Spleen (tissue), 11 donors: ENCODE results near the gene EMC6. TPM values are rescaled to one million over a fixed set of nuclear protein-coding genes. Genes with fewer than 3 reads are reported as not detected.

ENCODE experiments used
- DNase-seq: peaks from one replicate; pipeline ENCODE4 v3.0.0-alpha.2; 2020
- H3K27ac ChIP-seq, 8 donors: fragments of 200-600 bp; sonication (generic) in 7 of 8; 1 replicate in 4 of 8; 2 replicates in 4 of 8; pipeline versions ENCODE4 v1.5.0 to v1.8.0; 2016 to 2021; ENCODE audit warnings: inconsistent platforms in 4 of 8, mild to moderate bottlenecking in 4 of 8, moderate library complexity in 1 of 8
- H3K27me3 ChIP-seq, 7 donors: fragments of 200-600 bp; sonication (generic) in 6 of 7; replicated peaks in 1 of 7; 1 replicate in 4 of 7; 2 replicates in 3 of 7; pipeline versions ENCODE4 v1.5.0 to v1.8.0; 2016 to 2021; ENCODE audit warnings: inconsistent platforms in 3 of 7, mild to moderate bottlenecking in 1 of 7
- H3K36me3 ChIP-seq, 6 donors: fragments of 200-600 bp; sonication (generic) in 5 of 6; 1 replicate in 4 of 6; 2 replicates in 2 of 6; pipeline versions ENCODE4 v1.5.0 to v1.8.0; 2016 to 2021; ENCODE audit warnings: inconsistent platforms in 2 of 6
- H3K4me1 ChIP-seq, 6 donors: fragments of 200-600 bp; sonication (generic) in 5 of 6; 1 replicate in 3 of 6; 2 replicates in 3 of 6; pipeline versions ENCODE4 v1.5.0 to v1.8.0; 2016 to 2021; ENCODE audit warnings: inconsistent platforms in 3 of 6
- H3K4me3 ChIP-seq, 8 donors: fragments of 200-600 bp; sonication (generic) in 7 of 8; 1 replicate in 4 of 8; 2 replicates in 4 of 8; pipeline versions ENCODE4 v1.5.0 to v1.8.0; 2016 to 2021; ENCODE audit warnings: inconsistent platforms in 4 of 8, mild to moderate bottlenecking in 4 of 8, moderate library complexity in 2 of 8
- H3K9me3 ChIP-seq, 8 donors: fragments of 200-600 bp; sonication (generic) in 7 of 8; 1 replicate in 4 of 8; 2 replicates in 4 of 8; pipeline versions ENCODE4 v1.5.0 to v1.8.0; 2016 to 2021; ENCODE audit warnings: inconsistent platforms in 4 of 8
- POLR2A ChIP-seq, 3 donors: fragments of 450-650 bp; IDR thresholded peaks; one replicate each; pipeline ENCODE4 v1.5.1; 2017; ENCODE audit warnings: antibody characterized with exemption in 3 of 3, mild to moderate bottlenecking in 1 of 3
- POLR2AphosphoS5 ChIP-seq, 3 donors: sonication (generic); formaldehyde crosslinking; IDR thresholded peaks; one replicate each; pipeline ENCODE4 v1.5.1; 2017; ENCODE audit warnings: antibody characterized with exemption in 3 of 3
- WGBS, 5 donors: extraction: QIAGEN DNeasy Blood & Tissue Kit in 3 of 5; methylation state at CpG; one replicate each; pipeline versions ENCODE4 v1.1.5 to v1.1.7; 2013 to 2018; 5-methylcytosine and 5-hydroxymethylcytosine counted together
- intact Hi-C: fragments of 100-400 bp; cut with DNase I; formaldehyde crosslinking; loops from one replicate; pipeline ENCODE4 v1.15.0; 2023; ENCODE audit warnings: low total_unique reads
- polyA plus RNA-seq, 3 donors: library from polyadenylated mRNA; stranded (reverse); fragments of 200-250 nt; gene quantifications; one replicate each; pipeline ENCODE4 v1.2.1, GENCODE V29; 2013
- total RNA-seq, 7 donors: library from RNA; depleted of rRNA in 3 of 7; stranded (reverse); fragments of >200 nt in 3 of 7; fragmentation: NEBNext Ultra II Directional in 4 of 7; extraction: Animal tissue kit (Norgen Biotek cat#: 25700) in 4 of 7; gene quantifications; one replicate each; pipeline versions ENCODE4 v1.1.0 to v1.2.1, GENCODE V29; 2016 to 2021
- TF ChIP-seq, protein P1 (sequence below), 11 experiments: fragments of 200-600 bp in 7 of 11; fragments of 450-650 bp in 4 of 11; sonication (generic) in 4 of 11; IDR thresholded peaks in 8 of 11; conservative IDR thresholded peaks in 3 of 11; 1 replicate in 7 of 11; 2 replicates in 4 of 11; pipeline versions ENCODE4 v1.4.0 to v1.8.0; 2016 to 2021; ENCODE audit warnings: antibody characterized with exemption in 11 of 11, inconsistent platforms in 4 of 11, mild to moderate bottlenecking in 1 of 11
- donor health status: healthy with polysubstance abuse.
- donor health status: DM: no; HTN: no; CAD: no; lungs with moderate emphysema.
- donor health status: DM: no; HTN: no; CAD: no.
- donor health status: Bipolar disorder and iron deficiency.
- donor health status: healthy.
- donor health status: DM: no; HTN: no; CAD: no.
- donor health status: DM: yes; HTN: yes; CAD: no.

Gene EMC6
- total and polyA plus RNA-seq, 10 donors, result 6.0 to 85.3 (median 22.8) TPM

DNA sequence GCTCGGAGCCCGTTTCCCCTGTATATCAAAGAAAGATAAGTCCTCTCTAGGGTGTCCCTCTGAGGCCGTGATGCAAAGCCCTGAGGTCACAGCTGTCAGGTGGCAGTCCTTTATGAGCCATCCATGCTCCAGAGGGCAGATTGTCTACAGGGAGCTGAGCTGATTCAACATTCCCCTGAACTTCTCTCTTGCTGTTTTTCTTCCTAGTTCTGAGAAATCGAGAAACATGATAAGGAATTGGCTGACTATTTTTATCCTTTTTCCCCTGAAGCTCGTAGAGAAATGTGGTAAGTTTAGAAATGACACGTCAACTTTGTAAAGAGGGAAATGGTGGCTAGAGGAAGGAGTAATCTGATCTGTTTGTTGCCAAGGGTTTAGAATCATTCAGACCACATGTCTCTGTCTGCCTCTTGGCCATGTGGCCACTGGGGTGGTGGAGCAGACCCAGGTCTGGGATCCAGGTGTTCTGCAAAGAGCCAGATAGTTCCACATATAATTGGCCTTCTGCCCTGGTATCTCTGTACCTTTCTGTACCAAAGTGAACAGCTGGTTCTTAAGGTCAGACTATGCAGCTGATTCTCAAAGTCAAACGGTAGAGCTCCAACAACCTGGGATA lies 28.5 kb upstream of the EMC6 start:
- Histone ChIP-seq H3K27ac (peak overlapping the region in 3 of 8 donors; percentile 8 to 46 (median 17)), H3K27me3 (no peaks in the 10 kb centered on the region), H3K4me3 (no peak overlapping the region), H3K36me3 (peaks cover 0 to 52% (median 7%) of the 10 kb centered on the region in 6 donors), H3K9me3 (no peaks in the 10 kb centered on the region), H3K4me1 (peaks cover 3 to 46% (median 24%) of the 10 kb centered on the region in 6 donors)
- 24 to 45% (median 36%) methylated on average over 7 of the region's 7 CpGs for WGBS, 5 donors
- TF ChIP-seq, protein P1, sequence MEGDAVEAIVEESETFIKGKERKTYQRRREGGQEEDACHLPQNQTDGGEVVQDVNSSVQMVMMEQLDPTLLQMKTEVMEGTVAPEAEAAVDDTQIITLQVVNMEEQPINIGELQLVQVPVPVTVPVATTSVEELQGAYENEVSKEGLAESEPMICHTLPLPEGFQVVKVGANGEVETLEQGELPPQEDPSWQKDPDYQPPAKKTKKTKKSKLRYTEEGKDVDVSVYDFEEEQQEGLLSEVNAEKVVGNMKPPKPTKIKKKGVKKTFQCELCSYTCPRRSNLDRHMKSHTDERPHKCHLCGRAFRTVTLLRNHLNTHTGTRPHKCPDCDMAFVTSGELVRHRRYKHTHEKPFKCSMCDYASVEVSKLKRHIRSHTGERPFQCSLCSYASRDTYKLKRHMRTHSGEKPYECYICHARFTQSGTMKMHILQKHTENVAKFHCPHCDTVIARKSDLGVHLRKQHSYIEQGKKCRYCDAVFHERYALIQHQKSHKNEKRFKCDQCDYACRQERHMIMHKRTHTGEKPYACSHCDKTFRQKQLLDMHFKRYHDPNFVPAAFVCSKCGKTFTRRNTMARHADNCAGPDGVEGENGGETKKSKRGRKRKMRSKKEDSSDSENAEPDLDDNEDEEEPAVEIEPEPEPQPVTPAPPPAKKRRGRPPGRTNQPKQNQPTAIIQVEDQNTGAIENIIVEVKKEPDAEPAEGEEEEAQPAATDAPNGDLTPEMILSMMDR (IDR thresholded peaks at IDR 0.05 in 8 of 11, conservative IDR thresholded peaks at IDR 0.05 in 3 of 11), result no peak
- no peak for TF ChIP-seq POLR2A (IDR thresholded peaks at IDR 0.05)
- TF ChIP-seq POLR2AphosphoS5 (IDR thresholded peaks at IDR 0.05), result no peak
- no peak for DNase-seq
- intact Hi-C loops, result no loop called here

DNA sequence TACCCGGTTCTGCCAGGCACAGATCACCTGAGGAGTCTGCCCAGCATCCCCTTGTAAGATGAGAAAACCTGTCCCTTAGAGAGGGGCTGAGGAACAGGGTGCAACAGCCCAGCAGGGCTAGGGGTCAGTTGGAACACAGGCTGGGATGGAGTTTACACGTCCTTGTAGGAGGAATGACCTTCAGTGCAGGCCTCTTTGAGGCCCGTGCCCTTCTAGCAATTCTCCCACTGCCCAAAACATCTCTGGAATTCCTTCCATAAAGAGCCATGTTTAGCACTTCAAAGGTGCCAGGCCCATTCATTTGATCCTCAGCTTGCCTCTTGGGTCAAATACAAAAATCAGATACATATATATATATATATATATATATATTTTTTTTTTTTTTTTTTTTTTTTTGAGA lies 27.6 kb upstream of the EMC6 start:
- Histone ChIP-seq H3K36me3 (peaks cover 0 to 56% (median 9%) of the 10 kb centered on the region in 6 donors), H3K4me3 (no peak overlapping the region), H3K27ac (no peak overlapping the region), H3K4me1 (peaks cover 3 to 46% (median 19%) of the 10 kb centered on the region in 6 donors), H3K9me3 (no peaks in the 10 kb centered on the region), H3K27me3 (no peaks in the 10 kb centered on the region)
- intact Hi-C loops, result no loop called here
- 68 to 87% (median 75%) methylated on average over 3 of the region's 3 CpGs for WGBS, 5 donors
- no peak for DNase-seq
- TF ChIP-seq POLR2A (IDR thresholded peaks at IDR 0.05) (no peak), POLR2AphosphoS5 (IDR thresholded peaks at IDR 0.05) (no peak)
- TF ChIP-seq, protein P1 (IDR thresholded peaks at IDR 0.05 in 8 of 11, conservative IDR thresholded peaks at IDR 0.05 in 3 of 11), result no peak

DNA sequence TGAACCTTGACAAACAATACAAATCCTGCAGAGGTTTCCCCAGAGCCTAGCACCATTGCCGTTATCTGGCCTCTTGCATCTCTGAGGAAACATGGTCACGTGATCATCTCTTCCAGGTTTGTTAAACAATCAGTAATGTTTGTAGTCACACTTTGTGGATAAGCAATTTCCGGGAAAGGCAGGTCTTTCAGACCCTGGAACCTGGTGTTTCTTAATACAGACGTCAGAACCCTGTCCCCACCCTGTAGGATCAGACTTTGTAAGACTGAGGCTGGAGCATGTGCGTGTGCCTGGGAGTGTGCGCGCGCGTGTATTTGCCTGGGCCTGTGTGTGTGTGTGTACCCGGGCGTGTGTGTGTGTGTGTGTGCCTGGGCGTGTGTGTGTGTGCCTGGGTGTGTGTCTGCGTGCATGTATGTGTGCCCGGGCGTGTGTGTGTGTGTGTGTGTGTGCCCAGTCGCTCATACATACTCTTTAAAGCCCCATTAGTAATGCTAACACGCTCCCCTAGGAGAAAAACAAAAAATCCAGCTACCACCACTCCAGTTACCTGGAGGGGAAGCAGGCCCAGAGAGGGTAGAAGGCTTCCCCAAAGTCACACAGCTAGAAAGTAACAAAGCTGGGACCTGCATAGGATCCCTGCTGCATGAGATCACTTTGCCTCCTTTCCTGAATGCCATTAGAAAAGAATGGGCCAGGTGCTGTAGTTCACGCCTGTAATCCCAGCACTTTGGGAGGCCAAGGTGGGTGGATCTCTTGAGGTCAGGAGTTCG lies 26.7 kb upstream of the EMC6 start:
- intact Hi-C loops, result no loop called here
- no peak overlapping the region for H3K27ac ChIP-seq
- peaks cover 3 to 50% (median 24%) of the 10 kb centered on the region in 6 donors for H3K4me1 ChIP-seq
- 72 to 90% (median 79%) methylated on average over 13 to 19 of the region's 19 CpGs for WGBS, 5 donors
- no peak overlapping the region for H3K4me3 ChIP-seq
- DNase-seq, result no peak
- peaks cover 0 to 61% (median 9%) of the 10 kb centered on the region in 6 donors for H3K36me3 ChIP-seq
- H3K27me3 ChIP-seq, result no peaks in the 10 kb centered on the region
- H3K9me3 ChIP-seq, result no peaks in the 10 kb centered on the region
- TF ChIP-seq, protein P1 (IDR thresholded peaks at IDR 0.05 in 8 of 11, conservative IDR thresholded peaks at IDR 0.05 in 3 of 11), result no peak
- no peak for TF ChIP-seq POLR2A (IDR thresholded peaks at IDR 0.05)
- no peak for TF ChIP-seq POLR2AphosphoS5 (IDR thresholded peaks at IDR 0.05)

DNA sequence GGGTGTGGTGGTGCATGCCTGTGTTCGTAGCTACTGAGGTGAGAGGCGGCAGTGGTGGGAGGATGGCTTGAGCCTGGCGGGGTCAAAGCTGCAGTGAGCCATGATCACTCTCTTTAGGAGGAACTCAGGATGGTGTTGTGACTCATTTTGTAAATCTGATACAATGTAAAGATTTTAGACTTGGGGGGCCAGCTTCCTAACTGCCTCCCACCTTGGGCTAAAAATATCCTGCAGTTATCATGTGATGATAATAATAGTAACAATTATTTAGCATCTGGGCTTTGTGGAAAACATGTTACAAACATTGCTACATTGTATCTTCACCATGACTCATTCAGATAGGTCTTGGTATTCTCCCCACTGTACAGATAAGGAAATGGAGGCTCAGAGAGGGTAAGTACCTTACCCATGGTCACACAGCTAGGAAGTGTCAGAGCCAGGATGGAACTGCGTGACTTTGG lies 24.7 kb upstream of the EMC6 start:
- TF ChIP-seq, protein P1 (IDR thresholded peaks at IDR 0.05 in 8 of 11, conservative IDR thresholded peaks at IDR 0.05 in 3 of 11), result no peak
- TF ChIP-seq POLR2AphosphoS5 (IDR thresholded peaks at IDR 0.05) (no peak), POLR2A (IDR thresholded peaks at IDR 0.05) (no peak)
- no peak overlapping the region for H3K4me3 ChIP-seq
- peaks cover 0 to 35% (median 16%) of the 10 kb centered on the region in 6 donors for H3K4me1 ChIP-seq
- no peaks in the 10 kb centered on the region for H3K9me3 ChIP-seq
- H3K27ac ChIP-seq, result no peak overlapping the region
- intact Hi-C loops, result no loop called here
- H3K27me3 ChIP-seq, result no peaks in the 10 kb centered on the region
- peaks cover 0 to 75% (median 15%) of the 10 kb centered on the region in 6 donors for H3K36me3 ChIP-seq
- no peak for DNase-seq
- WGBS, 5 donors, result 74 to 94% (median 86%) methylated on average over 4 of the region's 4 CpGs
